HCT116 (cell line): ENCODE data around the gene MAP4. TPM values are rescaled to one million over a fixed set of nuclear protein-coding genes. Genes with fewer than 3 reads are reported as not detected.

Experiments
- ATAC-seq: fragments of 200-7000 bp; cut with Tn5 transposase; 2 replicates; pipeline ENCODE4 v1.9.1; 2020; ENCODE audit warnings: mild to moderate bottlenecking, moderate library complexity
- BruUV-seq: library from RNA; stranded (reverse); fragments of 400-500 nt; replicated peaks from 2 replicates; lab custom pipeline; 2021; lab: Mats Ljungman, UMichigan
- CTCF ChIA-PET: fragments of 300-600 bp; sonication (Branson Sonifier 250); formaldehyde crosslinking; loops from one replicate; lab custom pipeline; 2021; ENCODE audit warnings: antibody characterized with exemption; lab: Charles Lee
- POLR2A ChIA-PET: fragments of 300-600, 350-600 bp; sonication (Branson Sonifier 250); formaldehyde crosslinking; loops from one replicate; lab custom pipeline; 2021; ENCODE audit warnings: antibody characterized with exemption; lab: Charles Lee
- RAD21 ChIA-PET, 2 experiments: fragments of 300-600 bp; sonication (Branson Sonifier 250); formaldehyde crosslinking; loops; one replicate each; lab custom pipeline; 2023; ENCODE audit warnings: low total read pairs in 2 of 2; ENCODE audit not compliant: uncharacterized antibody in 2 of 2, unreplicated experiment in 2 of 2, low non-redundant PET in 1 of 2; lab: Charles Lee
- DNase-seq: peaks from one replicate; pipeline ENCODE4 v3.0.0-alpha.2; 2010; ENCODE audit warnings: low read depth, low spot score
- H2AFZ ChIP-seq: fragments of 200-600 bp; shearing (Covaris generic), sonication (generic); 2 replicates; pipeline ENCODE4 v1.6.1; 2017; ENCODE audit warnings: low read depth, mixed run types, mixed read lengths, antibody characterized with exemption, low read length; ENCODE audit not compliant: poor library complexity, severe bottlenecking
- H3K27ac ChIP-seq: 2 replicates; pipeline ENCODE4 v1.5.1; 2012; ENCODE audit warnings: low read depth, low read length
- H3K27me3 ChIP-seq: fragments of 200-600 bp; sonication (generic); 2 replicates; pipeline ENCODE4 v1.6.1; 2016; ENCODE audit warnings: mixed run types, low read length, mixed read lengths; ENCODE audit not compliant: insufficient read depth
- H3K36me3 ChIP-seq, 2 experiments: fragments of 200-500 bp in 1 of 2; fragments of 200-600 bp in 1 of 2; sonication (Bioruptor generic) in 1 of 2; sonication (generic) in 1 of 2; 2 replicates each; pipeline versions ENCODE4 v1.5.1 to v1.6.1; 2014 to 2016; ENCODE audit warnings: low read length in 2 of 2, inconsistent platforms in 1 of 2, mixed read lengths in 1 of 2, mixed run types in 1 of 2; ENCODE audit not compliant: insufficient read depth in 2 of 2, control insufficient read depth in 1 of 2
- H3K4me1 ChIP-seq, 2 experiments: fragments of 200-600 bp in 1 of 2; sonication (generic) in 1 of 2; 2 replicates each; pipeline versions ENCODE4 v1.5.1 to v1.6.1; 2012 to 2017; ENCODE audit warnings: low read length in 2 of 2, inconsistent platforms in 1 of 2, mild to moderate bottlenecking in 1 of 2, mixed read lengths in 1 of 2, mixed run types in 1 of 2, moderate library complexity in 1 of 2; ENCODE audit not compliant: insufficient read depth in 2 of 2, control insufficient read depth in 1 of 2
- H3K4me2 ChIP-seq: fragments of 200-600 bp; sonication (generic); 2 replicates; pipeline ENCODE4 v1.6.1; 2017; ENCODE audit warnings: mixed run types, low read length, mixed read lengths
- H3K4me3 ChIP-seq, 2 experiments: fragments of 200-600 bp in 1 of 2; sonication (generic) in 1 of 2; replicated peaks in 1 of 2; 2 replicates each; pipeline ENCODE4 v1.5.1; 2011 to 2016; ENCODE audit warnings: low read length in 2 of 2, control low read depth in 1 of 2, low read depth in 1 of 2, mild to moderate bottlenecking in 1 of 2, mixed read lengths in 1 of 2, mixed run types in 1 of 2
- H3K79me2 ChIP-seq: fragments of 200-600 bp; sonication (generic); 2 replicates; pipeline ENCODE4 v1.6.1; 2017; ENCODE audit warnings: mild to moderate bottlenecking, mixed run types, low read length, moderate library complexity, mixed read lengths; ENCODE audit not compliant: insufficient read depth
- H3K9ac ChIP-seq: fragments of 200-600 bp; sonication (generic); 2 replicates; pipeline ENCODE4 v1.6.1; 2016; ENCODE audit warnings: low read length, mixed read lengths
- H3K9me2 ChIP-seq: fragments of 200-600 bp; sonication (generic), shearing (Covaris generic); 2 replicates; pipeline ENCODE4 v1.6.1; 2017; ENCODE audit warnings: mixed run types, mild to moderate bottlenecking, moderate library complexity; ENCODE audit not compliant: insufficient read depth
- H3K9me3 ChIP-seq, 2 experiments: fragments of 200-500 bp in 1 of 2; fragments of 200-600 bp in 1 of 2; sonication (Bioruptor generic) in 1 of 2; sonication (generic) in 1 of 2; 2 replicates each; pipeline ENCODE4 v1.6.1; 2014 to 2017; ENCODE audit warnings: low read length in 2 of 2, mixed read lengths in 2 of 2, inconsistent platforms in 1 of 2, low read depth in 1 of 2, mild to moderate bottlenecking in 1 of 2, mixed run types in 1 of 2, moderate library complexity in 1 of 2; ENCODE audit not compliant: control insufficient read depth in 1 of 2, insufficient read depth in 1 of 2
- H4K20me1 ChIP-seq: fragments of 200-600 bp; sonication (generic), shearing (Covaris generic); 2 replicates; pipeline ENCODE4 v1.6.1; 2017; ENCODE audit warnings: mixed run types, mild to moderate bottlenecking, moderate library complexity; ENCODE audit not compliant: insufficient read depth
- CTCF ChIP-seq, 3 experiments: fragments of 200-600 bp in 1 of 3; sonication (generic) in 1 of 3; IDR thresholded peaks in 2 of 3; conservative IDR thresholded peaks in 1 of 3; 2 replicates each; pipeline ENCODE4 v1.5.1; 2012 to 2017; ENCODE audit warnings: low read depth in 2 of 3, low read length in 2 of 3, antibody characterized with exemption in 1 of 3, borderline replicate concordance in 1 of 3, control low read depth in 1 of 3, mild to moderate bottlenecking in 1 of 3, mixed read lengths in 1 of 3, mixed run types in 1 of 3, moderate library complexity in 1 of 3; ENCODE audit not compliant: insufficient read depth in 1 of 3
- EGR1 ChIP-seq: IDR thresholded peaks from 2 replicates; pipeline ENCODE4 v1.6.1; 2012; ENCODE audit warnings: low read depth
- ELF1 ChIP-seq: IDR thresholded peaks from 2 replicates; pipeline ENCODE4 v1.6.1; 2012; ENCODE audit warnings: low read depth, borderline replicate concordance
- EZH2phosphoT487 ChIP-seq: fragments of 200-600 bp; IDR thresholded peaks from 2 replicates; pipeline ENCODE4 v1.6.1; 2018; ENCODE audit warnings: antibody characterized with exemption, borderline replicate concordance
- JUND ChIP-seq: IDR thresholded peaks from 2 replicates; pipeline ENCODE4 v1.6.1; 2012
- POLR2AphosphoS5 ChIP-seq: IDR thresholded peaks from 2 replicates; pipeline ENCODE4 v1.6.1; 2011; ENCODE audit warnings: mild to moderate bottlenecking, low read depth, low read length, moderate library complexity
- RAD21 ChIP-seq: IDR thresholded peaks from 2 replicates; pipeline ENCODE4 v1.6.1; 2012; ENCODE audit warnings: low read depth, mild to moderate bottlenecking
- TCF7L2 ChIP-seq: IDR thresholded peaks from 2 replicates; pipeline ENCODE4 v1.7.0; 2011; ENCODE audit warnings: borderline replicate concordance, inconsistent platforms; ENCODE audit not compliant: insufficient read depth, insufficient read length; ENCODE audit errors: extremely low read depth
- ZFX ChIP-seq: fragments of 450-650 bp; IDR thresholded peaks from 2 replicates; pipeline ENCODE4 v1.6.1; 2017
- intact Hi-C: fragments of 100-400 bp; cut with micrococcal nuclease; formaldehyde crosslinking; loops from 2 replicates; pipeline ENCODE4 v1.10.0; 2022
- total RNA-seq: library from RNA; stranded (reverse); gene quantifications from one replicate; pipeline ENCODE4 v1.2.1, GENCODE V29; 2021; ENCODE audit not compliant: unreplicated experiment
- TF ChIP-seq, protein P1 (sequence below): IDR thresholded peaks from 2 replicates; pipeline ENCODE4 v1.6.1; 2012

Gene MAP4
- total RNA-seq, 1 experiment from 2014 or later: 200 TPM

- Histone ChIP-seq H3K9ac (no peak overlapping the region), H3K27me3 (no peaks in the 10 kb centered on the region), H4K20me1 (no peaks in the 10 kb centered on the region), H3K9me2 (no peaks in the 10 kb centered on the region), H3K79me2 (no peaks in the 10 kb centered on the region), H3K4me3 (no peak overlapping the region), H3K27ac (0 out of 2 replicates have a peak overlapping the region, but pooled peaks have one; percentile 18), H2AFZ (no peak overlapping the region), H3K4me1 (no peaks in the 10 kb centered on the region), H3K36me3 (peaks cover 26 to 49% of the 10 kb centered on the region in 2 experiments; a peak in 3 of 4 replicates), H3K9me3 (no peaks in the 10 kb centered on the region), H3K4me2 (no peak overlapping the region)
- no peak for DNase-seq
- intact Hi-C loops: loop anchor here (5.0 kb wide), 1 partner anchor 142 kb away; no protein-coding TSS in a partner anchor
- no peak for TF ChIP-seq ELF1
- no peak for TF ChIP-seq TCF7L2
- TF ChIP-seq EGR1: no peak
- TF ChIP-seq CTCF (IDR thresholded peaks at IDR 0.05 in 2 of 3, conservative IDR thresholded peaks at IDR 0.05 in 1 of 3; ENCODE audit: borderline replicate concordance in 1 of 3, insufficient read depth in 1 of 3, low read depth in 2 of 3, low read length in 2 of 3): peak in 2 of 3 experiments; percentile 41 to 53; a peak in 4 of 6 replicates
- no peak for TF ChIP-seq POLR2AphosphoS5
- TF ChIP-seq, protein P1, sequence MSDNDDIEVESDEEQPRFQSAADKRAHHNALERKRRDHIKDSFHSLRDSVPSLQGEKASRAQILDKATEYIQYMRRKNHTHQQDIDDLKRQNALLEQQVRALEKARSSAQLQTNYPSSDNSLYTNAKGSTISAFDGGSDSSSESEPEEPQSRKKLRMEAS: no peak
- TF ChIP-seq JUND: no peak; the same call in 1 of the 2 replicates
- TF ChIP-seq RAD21: peak; percentile 21; the same call in 1 of the 2 replicates
- no peak for TF ChIP-seq EZH2phosphoT487
- TF ChIP-seq ZFX: no peak
- peak; percentile 73 for ATAC-seq
- CTCF ChIA-PET: interaction anchor here (1.1 to 1.5 kb wide), 4 partner anchors 24 to 307 kb away, joined by 3 to 6 read pairs (median 4); no protein-coding TSS in a partner anchor
- POLR2A ChIA-PET: interaction anchor here (0.7 kb wide), 1 partner anchor 301 kb away, joined by 3 read pairs; no protein-coding TSS in a partner anchor
- no TSS peak for BruUV-seq
- RAD21 ChIA-PET: interaction anchor here in 1 of 2 experiments (0.6 to 0.7 kb wide), 2 partner anchors 13 to 303 kb away, joined by 3 read pairs; no protein-coding TSS in a partner anchor
Observed at GRCh38 chr3:47849699-47850563, 166.3 kb downstream of the MAP4 start.
